HG03558 (cell line): ENCODE data around the gene MRNIP.
"Not testable (repeated sequence)": the region's sequence is repeated elsewhere in the genome, so short reads cannot be mapped to it uniquely, and the experiment has no call there.

Experiments
- ATAC-seq: cut with Tn5 transposase; IDR thresholded peaks from one replicate; pipeline ENCODE4 v1.9.1; 2021; ENCODE audit warnings: moderate number of reproducible peaks; ENCODE audit not compliant: unreplicated experiment; ENCODE audit errors: extremely low read depth

Gene MRNIP

GRCh38 chr5:179873588-179874110, 15.0 kb upstream of the MRNIP start:
- no peak for ATAC-seq

DNA sequence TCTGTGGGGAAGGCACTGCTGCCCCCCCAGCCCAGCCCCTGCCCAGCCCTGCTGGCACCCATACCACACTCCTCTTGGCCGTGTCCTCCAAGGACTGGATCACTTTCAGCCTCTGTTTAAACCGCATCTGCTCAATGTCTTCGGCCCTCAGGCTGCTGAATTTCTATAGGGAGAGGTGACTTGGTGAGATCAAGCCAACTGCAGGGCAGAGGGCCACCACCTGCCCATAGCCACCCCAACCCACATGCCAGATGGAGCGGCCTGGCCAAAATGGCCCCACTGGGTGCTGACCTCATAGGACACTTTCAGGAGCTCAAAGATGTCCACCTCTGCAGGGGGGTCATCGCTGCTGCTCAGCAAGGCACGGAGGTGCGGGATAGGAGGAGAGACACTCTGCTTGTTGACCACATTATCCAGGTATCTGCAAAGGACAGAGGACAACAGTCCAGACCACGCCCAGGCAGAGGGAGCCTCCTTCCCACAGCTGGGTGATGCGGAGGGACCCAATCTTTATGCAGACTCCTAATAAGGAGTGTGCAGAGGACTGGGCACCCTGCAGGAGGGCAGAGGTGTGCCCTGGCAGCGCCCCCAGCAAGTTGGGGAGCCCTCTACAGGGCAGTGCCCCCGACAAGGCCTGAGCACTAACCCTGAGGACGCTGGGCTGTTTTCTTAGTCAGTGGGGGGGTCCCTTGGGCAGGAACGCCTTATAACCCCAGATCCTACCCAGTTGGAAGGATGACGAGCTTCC, 14.4 kb upstream of the MRNIP start:
- ATAC-seq = no peak

- ATAC-seq = no peak
These were observed 13.6 kb upstream of the MRNIP start for GRCh38 chr5:179872055-179872827.

DNA sequence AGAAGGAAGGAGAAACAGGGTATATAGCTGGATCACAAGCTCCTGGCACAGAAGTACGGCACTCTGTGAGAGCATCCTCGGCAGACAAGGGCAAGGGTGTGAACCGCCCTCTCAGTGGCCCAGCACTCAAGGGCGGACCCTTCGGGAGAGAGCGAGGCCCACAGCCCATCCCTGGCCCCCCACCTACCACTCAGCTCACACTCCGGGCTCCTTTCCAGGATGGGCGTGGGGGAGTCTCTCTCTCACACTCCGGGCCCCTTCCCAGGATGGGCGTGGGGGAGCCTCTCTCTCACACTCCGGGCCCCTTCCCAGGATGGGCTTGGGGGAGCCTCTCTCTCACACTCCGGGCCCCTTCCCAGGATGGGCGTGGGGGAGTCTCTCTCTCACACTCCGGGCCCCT, 12.9 kb upstream of the MRNIP start:
- not testable (repeated sequence) for ATAC-seq

- no peak for ATAC-seq
These were observed 12.3 kb upstream of the MRNIP start for GRCh38 chr5:179870952-179871351.

GRCh38 chr5:179870403-179870903, 11.8 kb upstream of the MRNIP start:
- no peak for ATAC-seq

- no peak for ATAC-seq
These were observed 11.2 kb upstream of the MRNIP start for GRCh38 chr5:179869641-179870402.

- ATAC-seq = no peak
These were observed 10.5 kb upstream of the MRNIP start for GRCh38 chr5:179869101-179869500.

- ATAC-seq = no peak
These were observed 9.9 kb upstream of the MRNIP start for GRCh38 chr5:179868541-179868940.

GRCh38 chr5:179867476-179867875, 8.9 kb upstream of the MRNIP start:
- ATAC-seq = no peak

DNA sequence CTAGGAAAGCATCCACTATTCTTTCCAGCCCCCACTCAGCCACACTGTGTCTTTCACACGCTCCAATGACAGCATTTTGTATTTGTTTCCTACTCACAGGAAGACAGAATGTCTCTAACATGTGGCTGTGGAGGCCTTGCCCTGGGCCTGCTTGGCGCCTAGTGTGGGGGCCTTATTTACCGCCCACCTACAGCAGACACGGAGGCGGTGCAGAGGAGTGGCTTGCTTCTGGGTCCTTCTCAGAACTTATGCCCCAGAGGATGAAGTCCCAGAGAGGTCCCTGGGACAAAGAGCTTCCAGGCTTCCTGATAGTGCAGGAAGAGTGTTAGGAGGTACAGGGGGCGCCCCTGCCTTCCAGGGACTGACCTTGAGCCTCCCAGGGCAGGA, 8.5 kb upstream of the MRNIP start:
- no peak for ATAC-seq

DNA sequence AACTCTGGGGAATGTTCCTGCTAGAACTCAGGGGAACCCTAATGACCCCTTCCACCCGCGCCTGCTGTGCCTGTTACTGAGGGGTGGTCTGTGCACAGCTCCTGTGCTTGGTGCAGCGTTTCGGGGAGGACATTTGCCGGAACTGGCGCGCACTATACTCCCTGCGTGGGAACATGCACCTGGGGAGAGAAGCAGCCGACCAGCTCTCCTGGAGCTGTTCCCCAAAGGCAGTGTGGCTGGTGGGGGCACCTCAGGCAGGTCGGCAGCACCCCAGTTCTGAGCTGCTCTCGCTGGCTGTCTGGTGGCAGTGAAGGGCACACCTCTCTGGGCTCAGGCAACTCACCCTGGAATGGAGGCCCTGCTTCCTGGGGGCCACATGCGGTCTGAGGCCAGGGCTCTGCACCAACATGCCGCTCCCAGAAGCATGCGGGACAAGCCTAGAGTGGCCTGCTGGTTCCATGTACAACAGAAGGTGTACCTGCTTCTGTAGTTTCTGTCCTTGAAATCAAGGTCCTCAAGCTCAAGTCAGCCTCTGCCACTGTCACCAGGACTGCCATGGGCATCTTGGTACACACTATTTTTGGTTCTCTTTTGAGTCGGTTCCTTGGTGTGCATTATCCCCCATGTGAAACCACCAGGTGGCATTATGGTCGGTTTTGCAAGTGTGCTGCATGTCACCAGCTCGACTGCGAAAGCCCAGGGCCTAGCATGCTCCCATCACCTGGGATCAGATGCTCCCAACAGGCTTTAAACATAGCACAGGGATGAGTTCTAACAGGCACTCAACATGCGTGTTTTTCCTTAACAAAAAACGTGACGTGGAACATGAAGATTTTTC, 7.8 kb upstream of the MRNIP start:
- no peak for ATAC-seq

- no peak for ATAC-seq
These were observed 7.0 kb upstream of the MRNIP start for GRCh38 chr5:179865491-179866240.

- ATAC-seq = no peak
These were observed 6.1 kb upstream of the MRNIP start for GRCh38 chr5:179864686-179865085.

- ATAC-seq = no peak
These were observed 5.0 kb upstream of the MRNIP start for GRCh38 chr5:179863449-179864085.

DNA sequence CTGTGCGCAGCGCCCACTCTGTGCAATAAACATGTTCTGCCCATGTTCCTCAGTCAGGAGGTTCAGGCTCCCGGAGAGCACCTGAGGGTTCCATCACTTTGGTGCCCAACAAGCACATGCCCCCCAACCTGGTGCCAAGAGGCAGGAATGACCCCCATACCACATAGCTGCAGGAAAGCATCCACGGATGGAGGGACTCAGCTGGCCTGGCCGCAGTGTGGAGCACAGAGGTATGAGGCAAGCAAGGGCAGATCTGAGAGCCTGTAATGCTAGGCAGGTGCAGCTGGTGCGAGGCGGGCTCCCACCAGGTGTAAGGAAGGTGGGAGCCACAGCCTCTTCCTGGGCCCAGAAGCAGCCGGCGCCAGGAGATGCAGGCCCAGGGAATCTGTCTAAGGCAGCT, 4.3 kb upstream of the MRNIP start:
- no peak for ATAC-seq

GRCh38 chr5:179862296-179862695, 3.7 kb upstream of the MRNIP start:
- ATAC-seq = no peak

GRCh38 chr5:179860301-179860700, 1.7 kb upstream of the MRNIP start:
- no peak for ATAC-seq

- ATAC-seq = no peak
These were observed 404 bp downstream of the MRNIP start for GRCh38 chr5:179858241-179858585.
